Measurements from ENCODE around the gene KIRREL1.

KIRREL1 gene

GRCh38 chr1:158022554-158023312, 29.3 kb downstream of the KIRREL1 start:
- DNase-seq (ENCODE audit: low spot score), result no peak
- no peak for TF ChIP-seq CTCF (IDR thresholded peaks at IDR 0.05; ENCODE audit: borderline replicate concordance, control extremely low read depth, extremely low read depth, insufficient read depth, missing control alignments)
- in situ Hi-C loops (cut with MboI; ENCODE audit: low sequenced_read_pairs, unreplicated experiment), result no loop called here

GRCh38 chr1:158024737-158025136, 31.3 kb downstream of the KIRREL1 start:
- no peak for DNase-seq (ENCODE audit: low spot score)

GRCh38 chr1:158025576-158026230, 32.3 kb downstream of the KIRREL1 start:
- TF ChIP-seq CTCF (IDR thresholded peaks at IDR 0.05; ENCODE audit: borderline replicate concordance, control extremely low read depth, extremely low read depth, insufficient read depth, missing control alignments), result no peak
- DNase-seq (ENCODE audit: low spot score), result no peak
- in situ Hi-C loops (cut with MboI; ENCODE audit: low sequenced_read_pairs, unreplicated experiment), result no loop called here

More at GRCh38 chr1:158024737-158025136, 31.3 kb downstream of the KIRREL1 start:
- no peak for TF ChIP-seq CTCF (IDR thresholded peaks at IDR 0.05; ENCODE audit: borderline replicate concordance, control extremely low read depth, extremely low read depth, insufficient read depth, missing control alignments)
- in situ Hi-C loops (cut with MboI; ENCODE audit: low sequenced_read_pairs, unreplicated experiment), result no loop called here

- DNase-seq (ENCODE audit: low spot score), result no peak
- no peak for TF ChIP-seq CTCF (IDR thresholded peaks at IDR 0.05; ENCODE audit: borderline replicate concordance, control extremely low read depth, extremely low read depth, insufficient read depth, missing control alignments)
- in situ Hi-C loops (cut with MboI; ENCODE audit: low sequenced_read_pairs, unreplicated experiment), result no loop called here
Measured at GRCh38 chr1:158026651-158027050, 33.2 kb downstream of the KIRREL1 start.

- no peak for TF ChIP-seq CTCF (IDR thresholded peaks at IDR 0.05; ENCODE audit: borderline replicate concordance, control extremely low read depth, extremely low read depth, insufficient read depth, missing control alignments)
- in situ Hi-C loops (cut with MboI; ENCODE audit: low sequenced_read_pairs, unreplicated experiment), result no loop called here
- no peak for DNase-seq (ENCODE audit: low spot score)
Measured at GRCh38 chr1:158027508-158027907, 34.1 kb downstream of the KIRREL1 start.

- in situ Hi-C loops (cut with MboI; ENCODE audit: low sequenced_read_pairs, unreplicated experiment), result no loop called here
- no peak for TF ChIP-seq CTCF (IDR thresholded peaks at IDR 0.05; ENCODE audit: borderline replicate concordance, control extremely low read depth, extremely low read depth, insufficient read depth, missing control alignments)
- no peak for DNase-seq (ENCODE audit: low spot score)
Measured at GRCh38 chr1:158028969-158029368, 35.5 kb downstream of the KIRREL1 start.

Measured in GM13976 (cell line).